B cell (primary cell): ENCODE data around the gene NTN5. TPM values are rescaled to one million over a fixed set of nuclear protein-coding genes. Genes with fewer than 3 reads are reported as not detected.

Experiments used
- ATAC-seq: fragments of 200-7000 bp; cut with Tn5 transposase; one replicate; pipeline ENCODE4 v1.10.0; 2021; ENCODE audit warnings: low read depth, mild to moderate bottlenecking, moderate number of reproducible peaks, moderate library complexity
- CTCF ChIA-PET: fragments of 350-600 bp; sonication (Branson Sonifier 250); formaldehyde crosslinking; loops from one replicate; lab custom pipeline; 2021; ENCODE audit warnings: antibody characterized with exemption, inconsistent platforms; lab: Charles Lee
- POLR2A ChIA-PET: fragments of 350-600 bp; sonication (Branson Sonifier 250); formaldehyde crosslinking; loops from one replicate; lab custom pipeline; 2021; ENCODE audit warnings: antibody characterized with exemption; lab: Charles Lee
- DNase-seq: peaks from one replicate; pipeline ENCODE4 v3.0.0; 2013
- H2AFZ ChIP-seq: 2 replicates; pipeline ENCODE4 v1.6.1; 2012; ENCODE audit warnings: mild to moderate bottlenecking, low read depth, low read length; ENCODE audit not compliant: insufficient read depth, poor library complexity, severe bottlenecking
- H3K27ac ChIP-seq, 2 donors: 1 replicate in 1 of 2; 2 replicates in 1 of 2; pipeline ENCODE4 v1.5.1; 2012 to 2013; ENCODE audit warnings: low read length in 2 of 2, mild to moderate bottlenecking in 2 of 2, moderate library complexity in 1 of 2
- H3K27me3 ChIP-seq, 4 experiments: fragments of 200-600 bp in 1 of 4; sonication (generic) in 1 of 4; replicated peaks in 1 of 4; 1 replicate in 2 of 4; 2 replicates in 2 of 4; pipeline versions ENCODE4 v1.6.1 to v1.7.0; 2013 to 2016; ENCODE audit warnings: low read length in 3 of 4, mild to moderate bottlenecking in 2 of 4, mixed read lengths in 1 of 4, moderate library complexity in 1 of 4; ENCODE audit not compliant: insufficient read depth in 4 of 4, control insufficient read depth in 3 of 4; ENCODE audit errors: control extremely low read depth in 1 of 4
- H3K36me3 ChIP-seq, 2 experiments: replicated peaks in 1 of 2; 1 replicate in 1 of 2; 2 replicates in 1 of 2; pipeline versions ENCODE4 v1.6.1 to v1.7.1; 2013; ENCODE audit warnings: low read length in 1 of 2; ENCODE audit not compliant: insufficient read depth in 2 of 2, control insufficient read depth in 1 of 2; ENCODE audit errors: control extremely low read depth in 1 of 2, extremely low read depth in 1 of 2
- H3K4me1 ChIP-seq, 2 donors: fragments of 200-600 bp in 1 of 2; sonication (generic) in 1 of 2; 1 replicate in 1 of 2; 2 replicates in 1 of 2; pipeline versions ENCODE4 v1.5.1 to v1.6.1; 2013 to 2017; ENCODE audit warnings: low read length in 2 of 2; ENCODE audit not compliant: control insufficient read depth in 2 of 2, insufficient read depth in 2 of 2
- H3K4me2 ChIP-seq: replicated peaks from 2 replicates; pipeline ENCODE3; 2012; ENCODE audit warnings: mild to moderate bottlenecking, low read depth, low read length; ENCODE audit not compliant: poor library complexity, severe bottlenecking
- H3K4me3 ChIP-seq, 5 experiments: fragments of 200-600 bp in 1 of 5; sonication (generic) in 1 of 5; 1 replicate in 3 of 5; 2 replicates in 2 of 5; pipeline versions ENCODE4 v1.5.1 to v1.7.0; 2011 to 2016; ENCODE audit warnings: low read length in 4 of 5, mild to moderate bottlenecking in 4 of 5, low read depth in 2 of 5, control low read depth in 1 of 5, moderate library complexity in 1 of 5; ENCODE audit not compliant: insufficient read depth in 1 of 5; ENCODE audit errors: control extremely low read depth in 1 of 5, extremely low read depth in 1 of 5
- H3K79me2 ChIP-seq: fragments of 200-600 bp; sonication (generic); one replicate; pipeline ENCODE4 v1.6.0; 2016; ENCODE audit warnings: low read length; ENCODE audit not compliant: control insufficient read depth, insufficient read depth
- H3K9ac ChIP-seq: fragments of 200-600 bp; sonication (generic); 2 replicates; pipeline ENCODE4 v1.6.1; 2017; ENCODE audit warnings: mild to moderate bottlenecking, low read length, moderate library complexity
- H3K9me3 ChIP-seq, 3 donors: one replicate each; pipeline versions ENCODE4 v1.6.1 to v1.7.1; 2013; ENCODE audit warnings: low read length in 2 of 3; ENCODE audit not compliant: control insufficient read depth in 2 of 3, insufficient read depth in 1 of 3; ENCODE audit errors: control extremely low read depth in 1 of 3
- H4K20me1 ChIP-seq: 2 replicates; pipeline ENCODE4 v1.6.0; 2012; ENCODE audit warnings: mild to moderate bottlenecking, low read length; ENCODE audit not compliant: insufficient read depth, control insufficient read depth, poor library complexity, severe bottlenecking
- H3K27ac Mint-ChIP-seq: one replicate; pipeline ENCODE4 v1.8.0; 2021; ENCODE audit warnings: mixed read lengths
- H3K27me3 Mint-ChIP-seq: one replicate; pipeline ENCODE4 v1.8.0; 2021; ENCODE audit warnings: mixed read lengths
- H3K4me1 Mint-ChIP-seq: one replicate; pipeline ENCODE4 v1.8.0; 2021; ENCODE audit warnings: mixed read lengths
- H3K4me3 Mint-ChIP-seq: one replicate; pipeline ENCODE4 v1.8.0; 2021; ENCODE audit warnings: mixed read lengths
- H3K9me3 Mint-ChIP-seq: one replicate; pipeline ENCODE4 v1.8.0; 2022; ENCODE audit warnings: mixed read lengths; ENCODE audit not compliant: insufficient read depth
- CTCF ChIP-seq: fragments of 200-600 bp; IDR thresholded peaks from one replicate; pipeline ENCODE4 v1.8.0; 2022; ENCODE audit warnings: antibody characterized with exemption, mild to moderate bottlenecking
- EZH2 ChIP-seq: IDR thresholded peaks from 2 replicates; pipeline ENCODE4 v1.6.1; 2012; ENCODE audit warnings: borderline replicate concordance, low read depth, mild to moderate bottlenecking, moderate library complexity, low read length; ENCODE audit not compliant: insufficient read depth, poor library complexity, severe bottlenecking
- WGBS: methylation state at CpG from one replicate; pipeline ENCODE4 v1.1.5; 2013; ENCODE audit warnings: missing lambda C conversion rate; ENCODE audit not compliant: insufficient coverage; 5-methylcytosine and 5-hydroxymethylcytosine counted together
- intact Hi-C: fragments of 100-400 bp; cut with micrococcal nuclease; formaldehyde crosslinking; loops from one replicate; pipeline ENCODE4 v1.10.0; 2022
- polyA plus RNA-seq: library from polyadenylated mRNA; depleted of rRNA; stranded (reverse); fragments of >200 nt; gene quantifications from 2 replicates; pipeline ENCODE4 v1.2.3, GENCODE V29; 2012
- total RNA-seq, 2 donors: library from RNA; stranded (reverse); fragments of 120-200 nt in 1 of 2; gene quantifications; 1 replicate in 1 of 2; 2 replicates in 1 of 2; pipeline versions ENCODE4 v1.2.3 to v1.2.4, GENCODE V29; 2013 to 2022

NTN5 gene
- total and polyA plus RNA-seq, 2 donors (not counting 1 experiment from before 2014, with no cell fraction given): 1.2 to 1.8 TPM

- CTCF ChIA-PET: interaction anchor here (1.0 to 3.9 kb wide), 5 partner anchors 11 to 365 kb away, joined by 3 to 25 read pairs (median 3); partner anchors contain the start of genes CARD8 and SPACA4
- Histone ChIP-seq H3K27ac (peak overlapping the region; percentile 87 to 91), H3K4me3 (peak overlapping the region; percentile 36 to 100 (median 99)), H3K79me2 (peaks cover 17% of the 10 kb centered on the region), H3K4me1 (peaks cover 30 to 51% of the 10 kb centered on the region in 2 donors), H4K20me1 (peaks cover 43% of the 10 kb centered on the region), H3K4me2 (peak overlapping the region; percentile 89), H3K9me3 (no peaks in the 10 kb centered on the region), H3K36me3 (peaks cover 0 to 38% of the 10 kb centered on the region in 2 experiments), H3K27me3 (no peaks in the 10 kb centered on the region), H2AFZ (peak overlapping the region; percentile 85), H3K9ac (peak overlapping the region; percentile 98)
- Mint-ChIP-seq H3K4me1 (peaks cover 55% of the 10 kb centered on the region), H3K9me3 (no peaks in the 10 kb centered on the region), H3K27me3 (no peaks in the 10 kb centered on the region), H3K4me3 (peak overlapping the region; percentile 98), H3K27ac (peak overlapping the region; percentile 98)
- ATAC-seq: no peak
- intact Hi-C loops: loop anchor here (1.0 to 2.0 kb wide), 9 partner anchors 12 to 450 kb away; partner anchors contain the start of genes CYTH2, DBP, GRWD1 and LIG1
- no peak for DNase-seq
- POLR2A ChIA-PET: interaction anchor here (0.5 to 1.9 kb wide), 18 partner anchors 8 to 1768 kb away, joined by 3 to 23 read pairs (median 4); partner anchors contain the start of genes AKT1S1, CA11, CARD8 and DBP
- WGBS: 0% methylated on average over 2 of the region's 6 CpGs
- TF ChIP-seq EZH2: no peak
- TF ChIP-seq CTCF: no peak
Measured at GRCh38 chr19:48619692-48620585, 52.9 kb downstream of the NTN5 start.
